AG09319 (cell line): ENCODE data around the gene MAPRE2.
"Not testable (repeated sequence)": the region's sequence is repeated elsewhere in the genome, so short reads cannot be mapped to it uniquely, and the experiment has no call there.

ENCODE experiments used
- DNase-seq: peaks from one replicate; pipeline ENCODE4 v3.0.0-alpha.2; 2010; ENCODE audit warnings: low read depth; ENCODE audit errors: extremely low read depth
- CTCF ChIP-seq: IDR thresholded peaks from 2 replicates; pipeline ENCODE4 v1.5.1; 2011; ENCODE audit warnings: low read depth, mild to moderate bottlenecking, inconsistent platforms, low read length, moderate library complexity

The MAPRE2 gene

GRCh38 chr18:35163014-35163539 is 121.9 kb downstream of the MAPRE2 start:
- no peak for TF ChIP-seq CTCF
- no peak for DNase-seq

GRCh38 chr18:35163721-35164120 is 122.5 kb downstream of the MAPRE2 start:
- no peak for DNase-seq
- TF ChIP-seq CTCF, result no peak

- no peak for TF ChIP-seq CTCF
Measured at GRCh38 chr18:35164133-35164532, 122.9 kb downstream of the MAPRE2 start.

GRCh38 chr18:35167332-35167731 is 126.1 kb downstream of the MAPRE2 start:
- no peak for DNase-seq
- no peak for TF ChIP-seq CTCF

More at GRCh38 chr18:35164133-35164532, 122.9 kb downstream of the MAPRE2 start:
- no peak for DNase-seq

GRCh38 chr18:35167857-35168256 is 126.6 kb downstream of the MAPRE2 start:
- no peak for DNase-seq

GRCh38 chr18:35170323-35170722 is 129.1 kb downstream of the MAPRE2 start:
- DNase-seq, result not testable (repeated sequence)

More at GRCh38 chr18:35167857-35168256, 126.6 kb downstream of the MAPRE2 start:
- no peak for TF ChIP-seq CTCF

- DNase-seq, result no peak
- no peak for TF ChIP-seq CTCF
Measured at GRCh38 chr18:35171315-35171987, 130.2 kb downstream of the MAPRE2 start.

- TF ChIP-seq CTCF, result no peak
- DNase-seq, result no peak
Measured at GRCh38 chr18:35172009-35172408, 130.8 kb downstream of the MAPRE2 start.
